ENCODE results near the gene MYOM1. TPM values are rescaled to one million over a fixed set of nuclear protein-coding genes. Genes with fewer than 3 reads are reported as not detected.

MYOM1 gene
- total RNA-seq, 1 donor from 2014 or later: 2.5 TPM

GRCh38 chr18:3264362-3264761, 44.6 kb upstream of the MYOM1 start:
- TF ChIP-seq, protein P1, sequence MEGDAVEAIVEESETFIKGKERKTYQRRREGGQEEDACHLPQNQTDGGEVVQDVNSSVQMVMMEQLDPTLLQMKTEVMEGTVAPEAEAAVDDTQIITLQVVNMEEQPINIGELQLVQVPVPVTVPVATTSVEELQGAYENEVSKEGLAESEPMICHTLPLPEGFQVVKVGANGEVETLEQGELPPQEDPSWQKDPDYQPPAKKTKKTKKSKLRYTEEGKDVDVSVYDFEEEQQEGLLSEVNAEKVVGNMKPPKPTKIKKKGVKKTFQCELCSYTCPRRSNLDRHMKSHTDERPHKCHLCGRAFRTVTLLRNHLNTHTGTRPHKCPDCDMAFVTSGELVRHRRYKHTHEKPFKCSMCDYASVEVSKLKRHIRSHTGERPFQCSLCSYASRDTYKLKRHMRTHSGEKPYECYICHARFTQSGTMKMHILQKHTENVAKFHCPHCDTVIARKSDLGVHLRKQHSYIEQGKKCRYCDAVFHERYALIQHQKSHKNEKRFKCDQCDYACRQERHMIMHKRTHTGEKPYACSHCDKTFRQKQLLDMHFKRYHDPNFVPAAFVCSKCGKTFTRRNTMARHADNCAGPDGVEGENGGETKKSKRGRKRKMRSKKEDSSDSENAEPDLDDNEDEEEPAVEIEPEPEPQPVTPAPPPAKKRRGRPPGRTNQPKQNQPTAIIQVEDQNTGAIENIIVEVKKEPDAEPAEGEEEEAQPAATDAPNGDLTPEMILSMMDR (IDR thresholded peaks at IDR 0.05): no peak
- H3K4me3 ChIP-seq: peak overlapping the region; percentile 94
- intact Hi-C loops (cut with DNase I): no loop called here
- no peaks in the 10 kb centered on the region for H3K9me3 ChIP-seq
- peaks cover 60% of the 10 kb centered on the region for H3K4me1 ChIP-seq
- H3K36me3 ChIP-seq: no peaks in the 10 kb centered on the region
- no peak overlapping the region for H3K27ac ChIP-seq
- ATAC-seq: no peak
- no peak for DNase-seq
- H3K27me3 ChIP-seq: no peaks in the 10 kb centered on the region

DNA sequence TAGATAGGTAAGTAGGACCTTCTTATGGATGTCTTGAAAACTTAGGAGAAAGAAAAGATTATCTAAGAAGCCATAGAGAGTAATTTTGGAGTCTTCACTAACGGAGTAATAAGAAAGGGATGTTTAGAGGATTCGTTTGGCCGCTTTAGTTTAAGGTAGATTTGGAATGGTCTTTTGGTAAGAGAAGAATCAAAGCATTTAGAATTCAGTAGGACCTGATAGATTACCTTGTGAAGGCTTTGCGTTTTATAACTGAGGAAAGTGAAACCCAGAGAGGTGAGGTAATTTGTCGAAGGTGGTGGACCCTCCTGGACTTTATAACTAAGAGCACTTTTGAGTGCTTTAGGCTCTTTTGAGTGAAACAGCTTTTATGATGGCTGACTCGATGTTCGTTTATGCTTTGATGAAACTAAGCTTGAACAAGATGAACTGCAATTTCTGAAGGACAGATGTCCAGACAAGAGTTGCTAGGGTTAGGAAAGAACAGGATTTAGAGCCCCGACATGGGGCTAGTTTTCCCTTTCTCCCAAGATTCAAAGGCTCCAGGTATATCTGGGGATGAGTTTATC, 43.4 kb upstream of the MYOM1 start:
- intact Hi-C loops (cut with DNase I): no loop called here
- TF ChIP-seq, protein P1 (IDR thresholded peaks at IDR 0.05): no peak
- no peak for DNase-seq

GRCh38 chr18:3262234-3263131, 42.7 kb upstream of the MYOM1 start:
- no peak for DNase-seq
- intact Hi-C loops (cut with DNase I): no loop called here
- H3K4me1 ChIP-seq: peaks cover 43% of the 10 kb centered on the region

More for the DNA sequence above, 43.4 kb upstream of the MYOM1 start:
- Histone ChIP-seq H3K9me3 (no peaks in the 10 kb centered on the region), H3K4me1 (peaks cover 48% of the 10 kb centered on the region), H3K36me3 (peaks cover 10% of the 10 kb centered on the region), H3K27me3 (no peaks in the 10 kb centered on the region), H3K4me3 (peak overlapping the region; percentile 94), H3K27ac (peak overlapping the region; percentile 100)
- no peak for ATAC-seq

DNA sequence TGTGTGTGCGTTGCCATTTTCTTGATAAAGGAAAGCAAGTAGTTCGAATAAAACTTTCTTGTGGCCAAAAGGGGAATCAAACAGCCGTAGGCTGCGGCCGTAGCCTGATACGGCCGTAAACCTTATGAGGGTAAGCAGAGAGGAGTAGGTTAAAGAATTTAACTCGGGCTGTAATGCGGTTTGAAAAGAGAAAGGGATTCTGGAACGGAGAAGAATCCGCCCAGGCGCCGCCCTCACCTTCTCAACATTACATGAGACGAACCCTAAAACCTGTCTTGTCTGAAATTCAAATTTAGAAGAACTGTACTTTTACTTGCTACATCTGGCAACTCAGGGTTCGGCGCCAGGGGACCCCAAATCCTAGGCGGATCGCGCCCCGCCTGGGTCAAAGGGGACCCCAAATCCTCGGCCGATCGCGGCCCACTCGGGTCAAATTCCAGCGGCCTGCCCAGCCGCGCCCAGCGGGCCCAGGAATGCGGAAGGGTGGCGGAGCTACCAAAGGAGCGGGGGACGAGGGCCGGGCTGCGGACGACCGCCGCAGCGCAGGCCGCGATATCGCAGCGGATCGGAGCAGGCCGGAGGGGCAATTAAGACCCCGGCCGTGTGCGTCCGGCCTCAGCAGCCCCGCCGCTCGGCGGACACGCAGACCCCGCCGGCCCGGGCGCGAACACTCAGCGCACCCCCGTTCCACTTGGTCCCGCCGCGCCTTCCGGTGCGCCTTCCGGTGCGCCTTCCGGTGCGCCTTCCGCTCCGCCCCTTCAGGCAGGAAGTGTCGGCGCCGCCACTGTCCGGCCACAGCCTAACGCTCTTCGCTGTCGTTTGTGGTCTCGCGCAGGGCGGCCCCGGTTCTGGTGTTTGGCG, 41.8 kb upstream of the MYOM1 start, which contains the start of gene MYL12B:
Gene MYL12B, plus strand, starts transcription at position 761 of the 861 bp plus-strand sequence. CDS start 10,766 bp downstream, outside the sequence.
- peak within 1 kb of the TSS; percentile 100 for H3K27ac ChIP-seq
- DNase-seq (peak; percentile 94), ATAC-seq (peak; percentile 95)
- H3K9me3 ChIP-seq: no peaks in the 10 kb centered on the region
- H3K27me3 ChIP-seq: no peaks in the 10 kb centered on the region
- H3K4me1 ChIP-seq: peaks cover 43% of the 10 kb centered on the region
- peaks cover 26% of the 10 kb centered on the region for H3K36me3 ChIP-seq
- TF ChIP-seq, protein P1 (IDR thresholded peaks at IDR 0.05): no peak
- H3K4me3 ChIP-seq: peak within 1 kb of the TSS; percentile 94
- intact Hi-C loops (cut with DNase I): no loop called here

More at GRCh38 chr18:3262234-3263131, 42.7 kb upstream of the MYOM1 start:
- Histone ChIP-seq H3K27me3 (no peaks in the 10 kb centered on the region), H3K4me3 (peak overlapping the region; percentile 94), H3K27ac (peak overlapping the region; percentile 100), H3K9me3 (no peaks in the 10 kb centered on the region), H3K36me3 (peaks cover 17% of the 10 kb centered on the region)
- TF ChIP-seq, protein P1 (IDR thresholded peaks at IDR 0.05): no peak
- peak; percentile 76 for ATAC-seq

DNA sequence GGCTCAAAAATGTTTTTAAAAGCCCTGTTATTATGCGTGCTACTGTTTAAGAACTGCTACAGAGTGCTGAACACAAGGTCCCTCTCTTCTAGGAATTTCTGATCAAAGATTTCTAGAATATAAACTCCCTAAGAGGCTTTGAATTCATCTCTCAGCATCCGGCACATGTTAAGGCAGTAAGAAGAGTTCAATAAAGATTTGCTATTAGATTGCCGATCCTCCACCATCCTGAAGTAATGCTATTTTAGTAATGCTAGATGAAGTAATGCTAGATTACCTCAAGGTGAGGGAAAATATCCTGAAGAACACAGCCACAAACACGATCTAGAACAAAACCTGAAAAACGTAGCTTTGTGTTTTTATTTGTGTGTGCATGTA, 41.2 kb upstream of the MYOM1 start:
- H3K4me3 ChIP-seq: peak overlapping the region; percentile 94

More for the DNA sequence above, 41.2 kb upstream of the MYOM1 start:
- peaks cover 42% of the 10 kb centered on the region for H3K4me1 ChIP-seq
- H3K27me3 ChIP-seq: no peaks in the 10 kb centered on the region
- peak overlapping the region; percentile 100 for H3K27ac ChIP-seq
- intact Hi-C loops (cut with DNase I): no loop called here
- TF ChIP-seq, protein P1 (IDR thresholded peaks at IDR 0.05): no peak
- no peaks in the 10 kb centered on the region for H3K9me3 ChIP-seq
- ATAC-seq (no peak), DNase-seq (no peak)
- H3K36me3 ChIP-seq: peaks cover 32% of the 10 kb centered on the region

Measured in upper lobe of right lung (tissue), 1 donor.